ENCODE results near the gene IRX2.

The IRX2 gene

GRCh38 chr5:2740051-2740875 lies 11.2 kb downstream of the IRX2 start:
- DNase-seq, result no peak

GRCh38 chr5:2739360-2740050 lies 12.0 kb downstream of the IRX2 start:
- no peak for DNase-seq

DNA sequence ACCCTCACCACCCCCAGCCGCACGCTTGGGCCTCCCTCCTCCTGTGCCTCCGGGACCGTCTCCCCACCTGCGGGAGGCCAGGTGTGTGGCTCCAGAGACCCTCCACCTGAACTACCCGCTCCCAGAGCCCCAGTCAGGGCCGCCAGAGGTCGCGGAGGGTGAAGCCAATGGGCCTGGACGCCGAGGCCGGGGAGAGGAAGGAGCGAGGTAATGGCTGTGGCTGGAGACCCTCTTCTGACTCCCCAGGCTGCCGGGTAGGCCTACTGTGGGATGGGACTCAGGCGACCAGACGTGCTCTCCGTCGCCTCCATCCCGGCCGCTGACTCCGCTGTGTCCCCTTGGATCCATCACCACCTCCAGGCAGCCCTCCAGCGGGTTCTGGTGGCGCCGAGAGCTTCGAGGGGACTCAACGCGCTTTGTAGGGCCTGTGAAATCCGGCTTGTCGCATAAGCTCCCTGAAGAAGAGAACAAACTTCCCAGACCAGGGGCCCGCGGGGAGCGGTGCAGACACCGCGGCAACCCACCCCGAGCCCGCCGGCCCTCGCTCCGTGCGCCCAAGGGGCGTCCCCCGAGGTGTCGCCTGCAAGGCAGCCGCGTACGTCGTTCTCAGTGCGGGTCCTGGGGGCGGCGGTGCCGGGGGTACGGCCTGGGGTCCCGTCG lies 12.6 kb downstream of the IRX2 start:
- no peak for DNase-seq

DNA sequence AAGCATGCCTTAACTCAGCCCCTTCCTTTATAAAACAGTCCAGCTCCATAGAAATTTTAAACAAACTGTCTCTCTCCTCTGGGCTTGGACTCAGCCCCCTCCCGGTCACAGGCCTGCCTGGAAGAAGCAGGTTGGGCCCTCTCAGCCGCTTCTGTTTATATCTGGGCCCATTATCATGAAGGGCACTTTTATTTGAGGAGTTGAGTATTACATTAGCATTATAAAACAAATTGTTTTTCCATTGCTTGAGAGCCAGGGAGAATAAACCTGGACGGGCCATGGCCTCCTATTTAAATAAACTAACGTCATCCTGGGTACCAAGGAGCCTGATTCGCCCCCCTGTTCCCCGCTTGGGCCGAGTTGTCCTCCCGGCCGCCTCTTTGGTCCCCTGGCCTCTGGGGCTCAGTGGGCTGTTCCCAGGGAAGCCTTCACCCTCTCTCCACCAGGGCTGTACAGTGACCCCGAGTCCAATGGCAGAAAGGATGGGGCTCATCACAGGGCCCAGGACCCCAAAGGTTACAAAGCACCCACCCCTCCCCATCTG lies 13.2 kb downstream of the IRX2 start:
- DNase-seq, result no peak

GRCh38 chr5:2737273-2738155 lies 14.0 kb downstream of the IRX2 start:
- DNase-seq, result no peak

- DNase-seq, result no peak
Observed at GRCh38 chr5:2736872-2737271, 14.6 kb downstream of the IRX2 start.

DNA sequence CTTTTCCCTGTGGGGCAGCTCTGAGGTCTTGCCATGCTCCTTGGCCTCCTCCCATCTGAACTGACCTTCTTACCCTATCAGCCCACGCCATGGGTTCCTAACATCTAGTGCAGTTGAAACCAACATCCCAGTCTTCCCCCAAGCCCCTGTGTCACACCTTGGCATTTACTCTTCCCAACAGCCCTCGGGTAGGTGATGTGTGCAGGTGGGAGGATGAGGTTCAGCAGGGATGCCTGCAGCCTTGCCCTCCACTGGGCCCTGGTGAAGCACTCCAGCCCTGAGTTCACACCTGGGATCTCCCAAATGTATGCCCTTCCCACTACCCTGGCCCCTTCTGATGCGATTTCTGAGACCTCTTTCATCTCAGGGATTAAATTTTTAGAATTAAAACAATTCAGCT lies 15.5 kb downstream of the IRX2 start:
- DNase-seq, result no peak

GRCh38 chr5:2732850-2733249 lies 18.6 kb downstream of the IRX2 start:
- no peak for DNase-seq

DNA sequence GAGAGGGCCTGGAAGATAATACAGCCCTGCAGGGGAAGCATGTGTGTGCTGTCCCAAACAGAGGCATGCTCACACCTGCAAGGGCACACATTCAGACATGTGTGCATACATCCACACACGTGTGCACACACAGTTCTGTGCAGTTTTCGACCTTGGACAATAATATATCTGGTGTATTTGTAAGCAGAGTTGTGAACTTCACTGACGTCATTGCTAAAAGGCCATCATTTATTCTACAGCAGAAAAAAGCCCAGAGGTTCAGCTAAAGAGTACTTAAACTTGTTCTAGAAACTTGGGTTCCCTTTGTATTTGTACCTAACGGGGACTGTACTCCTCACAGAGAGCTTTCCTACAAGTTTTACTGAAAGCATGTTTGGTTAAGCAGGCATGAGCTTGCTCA lies 19.5 kb downstream of the IRX2 start:
- no peak for DNase-seq

DNA sequence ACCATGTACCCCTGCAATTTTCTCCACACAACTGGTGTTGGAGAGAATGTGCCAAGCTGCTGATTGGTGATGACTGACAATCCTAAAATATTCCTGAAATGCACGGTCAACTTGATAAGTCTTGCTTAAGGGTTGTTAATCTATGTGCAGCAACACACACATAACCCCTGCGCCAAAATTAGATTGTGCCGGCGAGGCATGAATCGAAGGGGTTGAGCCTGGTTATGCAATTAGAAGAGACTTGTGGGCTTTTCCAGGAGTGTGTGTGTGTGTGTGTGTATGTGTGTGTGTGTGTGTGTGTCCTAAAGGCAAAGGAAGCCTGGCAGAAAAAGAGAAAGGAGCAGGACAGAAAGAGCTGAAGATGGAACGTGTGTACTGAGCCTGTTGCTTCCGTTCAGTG lies 22.3 kb downstream of the IRX2 start:
- DNase-seq, result no peak

DNA sequence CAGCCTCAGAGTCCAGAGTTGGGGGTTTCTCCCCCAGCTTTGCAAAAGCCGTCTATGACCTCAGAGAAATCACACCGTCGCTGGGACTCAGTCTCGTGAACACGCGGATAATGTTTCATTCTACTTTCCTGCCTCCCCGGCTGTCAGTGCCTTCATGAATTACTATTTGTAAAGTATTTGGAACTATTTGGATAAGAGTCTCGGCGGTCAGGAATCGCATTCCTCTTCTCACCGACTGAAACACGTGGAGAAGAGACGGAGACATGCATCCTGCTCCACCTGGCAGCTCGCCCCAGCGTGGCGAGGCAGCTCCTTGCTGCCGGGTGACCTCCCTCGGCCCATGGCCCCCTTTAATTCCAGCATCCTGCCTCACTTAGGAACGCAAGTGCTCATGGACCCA lies 23.9 kb downstream of the IRX2 start:
- no peak for DNase-seq

DNA sequence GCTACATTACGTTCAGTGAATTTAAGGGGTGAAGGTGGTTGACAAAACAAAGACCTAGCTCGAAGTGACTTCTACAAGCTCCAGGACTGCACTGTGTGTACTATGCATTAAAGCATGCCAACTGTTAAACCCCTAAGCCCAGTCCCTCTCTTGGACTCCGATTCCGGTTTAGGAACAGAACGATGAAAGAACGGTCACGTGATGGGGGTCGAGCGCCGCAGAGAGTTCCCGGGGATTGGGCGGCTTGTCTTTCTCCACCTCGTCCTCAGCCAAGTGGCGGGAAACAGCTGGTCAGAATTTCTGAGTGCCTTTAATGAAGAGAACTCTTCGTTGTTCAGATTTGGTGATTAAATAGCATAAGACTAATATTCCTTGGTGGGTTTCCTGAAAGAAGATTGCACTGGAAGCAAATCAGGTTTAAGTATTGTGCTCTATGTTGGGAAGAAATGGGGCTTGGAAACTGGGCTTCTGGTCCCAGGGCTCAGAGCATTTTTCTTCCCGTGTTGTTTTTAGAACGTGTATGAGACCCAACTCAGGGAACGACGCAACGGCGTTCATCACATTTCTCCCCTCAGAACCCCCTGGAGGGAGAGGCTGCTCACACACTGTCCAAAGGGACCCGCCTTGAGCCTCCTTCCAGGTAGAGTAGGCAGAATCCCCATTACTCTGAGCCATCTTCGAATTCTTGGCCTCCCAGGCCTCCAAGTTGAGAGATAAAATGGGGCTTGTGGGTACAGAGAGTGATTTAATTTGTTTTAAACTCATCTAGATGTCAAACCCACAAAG lies 25.3 kb downstream of the IRX2 start:
- no peak for DNase-seq

DNA sequence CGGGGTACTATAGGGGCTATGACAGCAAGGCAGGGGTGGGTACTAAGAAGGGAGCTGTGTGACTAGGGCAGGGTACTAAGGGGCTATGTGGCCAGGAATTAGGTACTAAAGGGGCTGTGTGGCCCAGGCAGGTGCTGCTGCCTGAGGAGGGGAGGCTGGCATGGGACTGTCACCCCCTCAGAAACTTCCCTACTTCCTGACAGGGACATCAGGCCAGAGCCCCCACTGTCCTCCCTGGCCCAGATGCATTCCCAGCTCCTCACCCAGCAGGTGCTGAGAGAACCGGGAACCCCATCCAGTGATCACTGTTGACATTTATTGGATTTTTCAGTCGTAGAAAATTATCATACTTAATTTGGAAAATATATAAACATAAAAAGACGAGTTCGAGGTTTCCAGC lies 26.6 kb downstream of the IRX2 start:
- DNase-seq, result no peak

GRCh38 chr5:2724031-2724581 lies 27.4 kb downstream of the IRX2 start:
- DNase-seq, result no peak

GRCh38 chr5:2722901-2723300 lies 28.6 kb downstream of the IRX2 start:
- DNase-seq, result no peak

GRCh38 chr5:2721385-2722138 lies 29.9 kb downstream of the IRX2 start:
- DNase-seq, result no peak

- DNase-seq, result no peak
Observed at GRCh38 chr5:2719332-2719731, 32.1 kb downstream of the IRX2 start.

DNA sequence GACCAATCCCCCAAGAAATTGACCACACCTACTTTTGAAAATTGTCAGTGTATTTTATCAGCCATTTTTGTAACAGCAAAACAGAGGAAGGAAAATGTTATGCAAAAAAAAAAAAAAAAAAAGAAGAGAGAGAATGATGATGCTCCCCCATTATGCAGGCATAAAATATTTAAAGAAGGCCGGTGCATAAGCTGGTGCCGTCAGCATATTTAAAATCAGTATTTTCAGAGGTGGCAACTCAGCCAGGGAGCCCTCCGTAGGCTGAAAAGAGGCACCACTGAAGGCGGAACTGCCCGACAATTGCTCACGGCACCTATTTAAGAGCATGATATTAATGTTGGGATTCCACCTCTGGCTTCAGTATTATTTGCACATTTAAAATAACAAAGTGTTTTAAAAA lies 33.4 kb downstream of the IRX2 start:
- DNase-seq, result no peak

DNA sequence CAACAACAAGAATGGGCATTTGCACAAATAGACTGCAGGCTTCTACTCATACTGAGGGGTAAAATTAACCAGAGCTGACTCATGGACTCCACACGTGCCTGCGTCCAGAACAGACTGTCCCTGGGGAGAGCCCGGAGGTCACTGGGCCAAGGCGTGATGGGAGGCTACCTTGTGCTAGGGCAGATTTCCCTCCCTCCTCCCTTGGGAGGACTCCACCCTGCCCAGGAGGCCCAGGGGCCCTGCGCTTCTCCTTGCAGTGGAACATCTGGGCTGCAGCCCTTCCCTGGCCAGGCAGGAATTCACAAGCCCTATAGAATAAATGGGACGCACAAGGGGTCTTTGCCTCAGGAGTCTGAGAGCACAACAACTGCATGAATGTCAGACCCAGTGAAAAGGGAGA lies 35.6 kb downstream of the IRX2 start:
- no peak for DNase-seq

GRCh38 chr5:2714805-2715204 lies 36.7 kb downstream of the IRX2 start:
- no peak for DNase-seq

DNA sequence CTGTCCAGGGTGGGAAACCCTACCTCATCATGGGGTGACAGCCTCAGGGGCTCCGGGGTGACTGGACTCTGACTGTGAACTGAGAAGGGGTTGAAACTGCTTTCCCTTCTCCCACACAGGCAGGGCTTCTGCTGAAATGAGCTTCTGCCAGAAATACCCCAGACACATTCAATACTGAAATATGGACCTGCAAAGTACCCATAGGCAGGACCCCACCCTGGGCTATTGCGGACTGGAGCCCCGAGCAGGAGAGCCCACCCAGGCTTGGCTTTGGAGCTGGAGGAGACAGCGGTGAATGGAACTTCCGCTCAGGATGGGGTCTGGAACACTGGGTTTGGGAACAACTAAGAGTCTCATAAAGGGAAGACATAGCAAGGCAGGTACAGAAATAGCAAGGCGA lies 37.5 kb downstream of the IRX2 start:
- no peak for DNase-seq
